Right atrium auricular region (tissue), 2 donors: ENCODE results near the gene KCNN2. TPM values are rescaled to one million over a fixed set of nuclear protein-coding genes. Genes with fewer than 3 reads are reported as not detected.

Experiments used
- DNase-seq: peaks from one replicate; pipeline ENCODE4 v3.0.0-alpha.2; 2019; ENCODE audit warnings: low spot score
- H3K27ac ChIP-seq, 2 donors: fragments of 200-600 bp; sonication (generic); 1 replicate in 1 of 2; 2 replicates in 1 of 2; pipeline ENCODE4 v1.5.1; 2016 to 2019
- H3K27me3 ChIP-seq, 2 donors: fragments of 200-600 bp; sonication (generic); one replicate each; pipeline versions ENCODE4 v1.5.1 to v1.6.0; 2017 to 2019
- H3K36me3 ChIP-seq: fragments of 200-600 bp; sonication (generic); one replicate; pipeline ENCODE4 v1.5.1; 2016
- H3K4me1 ChIP-seq, 2 donors: fragments of 200-600 bp; sonication (generic); one replicate each; pipeline versions ENCODE4 v1.5.1 to v1.6.0; 2017 to 2019
- H3K4me3 ChIP-seq, 2 donors: fragments of 200-600 bp; sonication (generic); 1 replicate in 1 of 2; 2 replicates in 1 of 2; pipeline ENCODE4 v1.5.1; 2017 to 2019; ENCODE audit warnings: mild to moderate bottlenecking in 1 of 2, moderate library complexity in 1 of 2
- H3K9me3 ChIP-seq, 2 donors: fragments of 200-600 bp; sonication (generic); one replicate each; pipeline ENCODE4 v1.5.1; 2019
- total RNA-seq, 2 donors: library from RNA; depleted of rRNA; stranded (reverse); fragments of >200 nt; gene quantifications; one replicate each; pipeline ENCODE4 v1.1.0, GENCODE V29; 2016
- TF ChIP-seq, protein P1 (sequence below), 2 donors: fragments of 200-600 bp; sonication (generic); IDR thresholded peaks; one replicate each; pipeline ENCODE4 v1.5.1; 2019; ENCODE audit warnings: antibody characterized with exemption in 2 of 2

The KCNN2 gene
- total RNA-seq, 2 donors from 2014 or later = 12.6 to 22.4 TPM

GRCh38 chr5:114358329-114358728 is 3.5 kb upstream of the KCNN2 start:
- Histone ChIP-seq H3K36me3 (no peaks in the 10 kb centered on the region), H3K4me1 (peaks cover 0 to 32% of the 10 kb centered on the region in 2 donors), H3K27ac (no peak overlapping the region), H3K27me3 (no peaks in the 10 kb centered on the region), H3K9me3 (no peaks in the 10 kb centered on the region), H3K4me3 (no peak overlapping the region)
- TF ChIP-seq, protein P1, sequence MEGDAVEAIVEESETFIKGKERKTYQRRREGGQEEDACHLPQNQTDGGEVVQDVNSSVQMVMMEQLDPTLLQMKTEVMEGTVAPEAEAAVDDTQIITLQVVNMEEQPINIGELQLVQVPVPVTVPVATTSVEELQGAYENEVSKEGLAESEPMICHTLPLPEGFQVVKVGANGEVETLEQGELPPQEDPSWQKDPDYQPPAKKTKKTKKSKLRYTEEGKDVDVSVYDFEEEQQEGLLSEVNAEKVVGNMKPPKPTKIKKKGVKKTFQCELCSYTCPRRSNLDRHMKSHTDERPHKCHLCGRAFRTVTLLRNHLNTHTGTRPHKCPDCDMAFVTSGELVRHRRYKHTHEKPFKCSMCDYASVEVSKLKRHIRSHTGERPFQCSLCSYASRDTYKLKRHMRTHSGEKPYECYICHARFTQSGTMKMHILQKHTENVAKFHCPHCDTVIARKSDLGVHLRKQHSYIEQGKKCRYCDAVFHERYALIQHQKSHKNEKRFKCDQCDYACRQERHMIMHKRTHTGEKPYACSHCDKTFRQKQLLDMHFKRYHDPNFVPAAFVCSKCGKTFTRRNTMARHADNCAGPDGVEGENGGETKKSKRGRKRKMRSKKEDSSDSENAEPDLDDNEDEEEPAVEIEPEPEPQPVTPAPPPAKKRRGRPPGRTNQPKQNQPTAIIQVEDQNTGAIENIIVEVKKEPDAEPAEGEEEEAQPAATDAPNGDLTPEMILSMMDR (IDR thresholded peaks at IDR 0.05) = peak in 1 of 2 donors; percentile 21
- no peak for DNase-seq

- Histone ChIP-seq H3K27ac (no peak overlapping the region), H3K4me1 (peaks cover 0 to 40% of the 10 kb centered on the region in 2 donors), H3K27me3 (no peaks in the 10 kb centered on the region), H3K4me3 (peak overlapping the region in 1 of 2 donors; percentile 70), H3K36me3 (no peaks in the 10 kb centered on the region), H3K9me3 (no peaks in the 10 kb centered on the region)
- no peak for DNase-seq
- TF ChIP-seq, protein P1 (IDR thresholded peaks at IDR 0.05) = no peak
These were observed 1.5 kb upstream of the KCNN2 start for GRCh38 chr5:114360357-114360756.

DNA sequence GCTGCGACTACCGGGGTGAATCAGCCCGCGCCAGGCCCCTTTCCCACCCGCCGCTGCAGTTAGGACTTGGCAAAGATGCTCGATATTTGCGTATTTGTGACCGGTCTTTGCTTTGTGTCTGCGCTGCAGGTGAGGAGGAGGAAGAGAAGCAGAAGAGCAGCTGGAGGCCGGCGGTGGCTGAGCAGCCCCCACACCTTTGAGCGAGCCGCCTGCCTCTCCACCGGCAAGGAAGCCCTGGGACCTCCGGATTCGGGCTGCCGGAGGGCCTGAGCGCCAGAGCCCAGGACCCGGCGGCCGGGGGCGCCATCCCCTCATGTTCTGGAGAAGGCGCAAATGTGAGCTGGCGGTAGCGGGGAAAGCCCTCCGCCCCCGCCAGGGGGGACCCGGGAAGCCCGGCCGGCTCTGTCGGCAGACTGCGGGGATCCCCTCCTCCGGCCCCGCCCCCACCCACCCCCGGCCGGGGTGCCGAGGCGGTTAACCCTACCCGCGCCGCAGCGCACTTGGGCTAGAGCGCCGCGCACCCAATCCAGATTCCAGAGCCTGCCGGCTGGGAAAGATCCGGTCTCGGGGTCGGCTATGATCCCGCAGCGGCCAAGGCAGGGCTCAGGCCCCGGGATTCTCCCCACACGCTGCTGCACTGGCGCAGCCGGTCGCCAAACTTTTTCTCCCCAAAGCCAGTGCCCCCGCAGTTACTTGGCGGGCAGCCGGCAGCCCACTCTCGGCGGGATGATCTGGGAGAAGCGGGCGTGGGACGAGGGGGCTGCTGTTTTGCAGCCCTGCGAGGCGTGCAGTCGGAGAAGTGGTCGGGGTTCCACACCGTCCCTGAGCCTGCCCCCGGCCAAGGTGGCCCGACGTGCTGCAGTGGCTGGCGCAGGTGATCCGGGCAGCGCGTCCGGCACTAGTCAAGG is 800 bp upstream of the KCNN2 start:
- H3K9me3 ChIP-seq = no peaks in the 10 kb centered on the region
- H3K4me1 ChIP-seq = peaks cover 0 to 40% of the 10 kb centered on the region in 2 donors
- no peak for DNase-seq
- TF ChIP-seq, protein P1 (IDR thresholded peaks at IDR 0.05) = peak in 1 of 2 donors; percentile 66
- peak overlapping the region; percentile 63 to 70 for H3K4me3 ChIP-seq
- H3K36me3 ChIP-seq = no peaks in the 10 kb centered on the region
- H3K27ac ChIP-seq = peak overlapping the region; percentile 64 to 79
- H3K27me3 ChIP-seq = no peaks in the 10 kb centered on the region

DNA sequence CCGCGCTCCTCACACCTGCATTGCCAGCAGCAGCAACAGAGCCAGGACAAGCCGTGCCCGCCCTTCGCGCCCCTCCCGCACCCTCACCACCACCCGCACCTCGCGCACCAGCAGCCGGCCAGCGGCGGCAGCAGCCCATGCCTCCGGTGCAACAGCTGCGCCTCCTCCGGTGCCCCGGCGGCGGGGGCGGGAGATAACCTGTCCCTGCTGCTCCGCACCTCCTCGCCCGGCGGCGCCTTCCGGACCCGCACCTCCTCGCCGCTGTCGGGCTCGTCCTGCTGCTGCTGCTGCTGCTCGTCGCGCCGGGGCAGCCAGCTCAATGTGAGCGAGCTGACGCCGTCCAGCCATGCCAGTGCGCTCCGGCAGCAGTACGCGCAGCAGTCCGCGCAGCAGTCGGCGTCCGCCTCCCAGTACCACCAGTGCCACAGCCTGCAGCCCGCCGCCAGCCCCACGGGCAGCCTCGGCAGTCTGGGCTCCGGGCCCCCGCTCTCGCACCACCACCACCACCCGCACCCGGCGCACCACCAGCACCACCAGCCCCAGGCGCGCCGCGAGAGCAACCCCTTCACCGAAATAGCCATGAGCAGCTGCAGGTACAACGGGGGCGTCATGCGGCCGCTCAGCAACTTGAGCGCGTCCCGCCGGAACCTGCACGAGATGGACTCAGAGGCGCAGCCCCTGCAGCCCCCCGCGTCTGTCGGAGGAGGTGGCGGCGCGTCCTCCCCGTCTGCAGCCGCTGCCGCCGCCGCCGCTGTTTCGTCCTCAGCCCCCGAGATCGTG is 517 bp downstream of the KCNN2 start:
- no peaks in the 10 kb centered on the region for H3K27me3 ChIP-seq
- no peaks in the 10 kb centered on the region for H3K9me3 ChIP-seq
- peaks cover 0 to 40% of the 10 kb centered on the region in 2 donors for H3K4me1 ChIP-seq
- TF ChIP-seq, protein P1 (IDR thresholded peaks at IDR 0.05) = no peak
- H3K4me3 ChIP-seq = peak overlapping the region; percentile 63 to 70
- DNase-seq = no peak
- H3K36me3 ChIP-seq = no peaks in the 10 kb centered on the region
- H3K27ac ChIP-seq = peak overlapping the region; percentile 64 to 79

DNA sequence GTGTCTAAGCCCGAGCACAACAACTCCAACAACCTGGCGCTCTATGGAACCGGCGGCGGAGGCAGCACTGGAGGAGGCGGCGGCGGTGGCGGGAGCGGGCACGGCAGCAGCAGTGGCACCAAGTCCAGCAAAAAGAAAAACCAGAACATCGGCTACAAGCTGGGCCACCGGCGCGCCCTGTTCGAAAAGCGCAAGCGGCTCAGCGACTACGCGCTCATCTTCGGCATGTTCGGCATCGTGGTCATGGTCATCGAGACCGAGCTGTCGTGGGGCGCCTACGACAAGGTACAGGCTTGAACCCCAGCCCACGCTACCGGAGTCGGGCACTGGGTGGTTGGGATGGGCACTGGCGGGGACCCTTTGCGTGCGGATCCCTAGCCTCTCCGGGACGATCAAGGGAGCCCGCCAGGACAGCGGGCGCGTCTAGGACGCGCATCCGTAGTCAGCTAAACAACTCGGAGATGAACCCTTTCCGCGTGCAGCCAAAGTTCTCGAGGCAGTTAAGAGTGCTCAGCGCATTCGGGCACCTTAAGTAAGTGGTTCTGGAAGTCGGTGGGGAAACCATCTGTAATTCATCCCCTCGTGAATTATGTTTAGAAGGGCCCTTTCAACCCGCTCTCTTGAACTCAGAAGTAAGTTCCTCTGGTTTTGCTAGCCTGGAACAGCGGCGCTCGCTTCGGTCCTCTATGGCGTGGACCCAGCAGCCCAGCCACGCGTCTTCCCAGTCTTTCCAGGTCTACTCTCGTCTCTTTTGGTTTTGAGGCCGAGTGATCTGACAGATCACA is 1.3 kb downstream of the KCNN2 start:
- DNase-seq = no peak
- peak overlapping the region; percentile 64 to 79 for H3K27ac ChIP-seq
- TF ChIP-seq, protein P1 (IDR thresholded peaks at IDR 0.05) = no peak

More for the DNA sequence above, 1.3 kb downstream of the KCNN2 start:
- Histone ChIP-seq H3K4me1 (peaks cover 0 to 40% of the 10 kb centered on the region in 2 donors), H3K9me3 (no peaks in the 10 kb centered on the region), H3K27me3 (no peaks in the 10 kb centered on the region), H3K36me3 (no peaks in the 10 kb centered on the region), H3K4me3 (peak overlapping the region; percentile 63 to 70)
